ENCODE results near the gene CTSZ.
"Not testable (repeated sequence)": the region's sequence is repeated elsewhere in the genome, so short reads cannot be mapped to it uniquely, and the experiment has no call there.

GRCh38 chr20:59011874-59012157, 4.8 kb upstream of the CTSZ start:
- not testable (repeated sequence) for TF ChIP-seq CTCF, EP300 (IDR thresholded peaks at IDR 0.05)

Measured in sigmoid colon (tissue), 4 donors.